ENCODE measurements around the gene SGMS1. TPM values are rescaled to one million over a fixed set of nuclear protein-coding genes. Genes with fewer than 3 reads are reported as not detected.
"Not testable (repeated sequence)": the region's sequence is repeated elsewhere in the genome, so short reads cannot be mapped to it uniquely, and the experiment has no call there.

SGMS1 gene
- total RNA-seq, 1 donor from 2014 or later, result 54.7 TPM

DNA sequence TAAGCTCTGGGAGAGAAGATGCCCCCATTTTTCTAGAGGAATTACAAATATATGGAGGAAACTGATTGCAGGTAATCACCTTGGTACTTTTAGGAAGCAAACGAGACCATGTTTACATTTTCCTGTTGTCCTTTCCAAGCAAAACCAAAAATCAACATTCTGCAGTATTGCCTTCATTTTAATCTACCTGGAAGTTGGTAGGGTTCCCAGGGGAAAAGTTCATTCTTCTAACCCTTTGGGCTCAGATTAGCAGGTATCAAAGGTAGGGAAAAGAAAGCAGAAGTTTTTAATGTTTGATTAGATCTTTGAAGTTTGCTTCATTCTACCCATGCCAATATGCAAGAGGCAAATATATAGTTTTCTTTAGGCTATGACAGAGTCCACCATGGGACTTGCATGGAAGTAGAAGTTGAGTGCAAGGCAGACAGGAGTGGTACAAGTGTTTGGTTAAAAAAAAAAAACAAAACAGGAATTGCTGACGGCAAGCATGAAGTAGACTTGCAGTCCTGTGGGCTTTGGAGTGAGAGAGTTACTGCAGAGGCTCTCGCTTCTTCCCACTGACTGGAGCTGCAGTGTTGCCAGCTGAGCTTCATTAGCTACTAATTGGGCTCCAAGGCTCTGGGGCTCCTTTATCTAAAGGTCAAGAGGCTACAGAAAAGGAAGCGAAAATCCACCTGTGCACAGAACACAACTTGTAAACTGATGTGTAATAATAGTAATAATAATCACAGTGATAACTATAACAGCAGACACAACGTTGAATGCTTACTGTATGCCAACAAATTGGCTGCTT, 343.5 kb downstream of the SGMS1 start:
- ATAC-seq, result no peak
- no peak for DNase-seq (ENCODE audit: low spot score)
- intact Hi-C loops (cut with DNase I), result no loop called here

DNA sequence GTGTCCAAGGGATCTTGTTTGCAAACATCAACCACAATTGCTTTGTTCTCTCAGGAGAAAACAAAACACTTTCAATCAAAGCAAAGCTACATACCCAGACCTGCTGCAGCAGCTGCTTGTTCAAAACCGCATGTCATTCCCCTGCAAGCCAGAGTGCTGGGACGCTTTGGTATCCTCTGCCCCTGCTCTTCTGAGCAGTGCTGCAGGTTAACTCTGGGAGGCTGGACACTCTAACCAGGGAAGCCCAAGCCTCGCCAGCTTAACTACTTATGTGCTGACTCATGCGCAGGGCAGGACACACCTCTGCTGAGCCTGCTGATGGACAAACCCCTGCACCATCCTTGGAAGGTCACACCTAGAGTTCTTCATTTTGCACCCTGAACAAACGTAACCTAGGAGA, 344.3 kb downstream of the SGMS1 start:
- ATAC-seq (no peak), DNase-seq (ENCODE audit: low spot score) (no peak)
- intact Hi-C loops (cut with DNase I), result no loop called here

- DNase-seq (ENCODE audit: low spot score), result peak; percentile 69
- no peak for ATAC-seq
- intact Hi-C loops (cut with DNase I), result no loop called here
Measured at GRCh38 chr10:50275650-50276235, 348.0 kb downstream of the SGMS1 start.

DNA sequence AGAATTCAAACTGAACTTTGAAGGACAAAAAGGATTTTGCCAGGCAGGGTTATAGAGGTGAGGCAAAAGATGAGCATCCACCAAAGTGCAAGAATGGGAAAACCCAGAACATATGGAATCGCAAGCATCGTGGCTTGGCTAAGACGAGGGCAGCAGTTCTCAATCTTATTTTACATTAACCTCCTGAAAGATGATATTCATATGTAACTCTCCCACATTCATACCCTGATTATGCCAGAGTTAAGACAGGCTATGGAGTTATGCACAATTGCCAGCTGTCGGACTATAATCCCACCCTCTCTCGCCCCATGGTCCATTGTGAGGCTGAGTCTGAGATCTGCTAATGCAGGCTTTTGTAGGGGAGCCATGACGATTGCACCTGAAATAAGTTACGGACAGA, 351.2 kb downstream of the SGMS1 start:
- DNase-seq (ENCODE audit: low spot score) (no peak), ATAC-seq (no peak)
- intact Hi-C loops (cut with DNase I), result no loop called here

GRCh38 chr10:50271564-50272250, 352.0 kb downstream of the SGMS1 start:
- intact Hi-C loops (cut with DNase I), result no loop called here
- DNase-seq (ENCODE audit: low spot score), result no peak
- ATAC-seq, result no peak

- DNase-seq (ENCODE audit: low spot score); ATAC-seq; intact Hi-C loops (cut with DNase I): not testable (repeated sequence)
Measured at GRCh38 chr10:50267877-50268276, 355.9 kb downstream of the SGMS1 start.

DNA sequence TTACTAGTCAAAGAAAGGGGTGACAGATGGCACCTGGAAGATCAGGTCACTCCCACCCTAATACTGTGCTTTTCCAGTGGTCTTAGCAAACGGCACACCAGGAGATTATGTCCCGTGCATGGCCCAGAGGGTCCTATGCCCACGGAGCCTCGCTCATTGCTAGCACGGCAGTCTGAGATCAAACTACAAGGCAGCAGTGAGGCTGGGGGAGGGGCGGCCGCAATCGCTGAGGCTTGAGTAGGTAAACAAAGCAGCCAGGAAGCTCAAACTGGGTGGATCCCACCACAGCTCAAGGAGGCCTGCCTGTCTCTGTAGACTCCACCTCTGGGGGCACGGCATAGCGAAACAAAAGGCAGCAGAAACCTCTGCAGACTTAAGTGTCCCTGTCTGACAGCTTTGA, 361.1 kb downstream of the SGMS1 start:
- DNase-seq (ENCODE audit: low spot score); ATAC-seq; intact Hi-C loops (cut with DNase I): not testable (repeated sequence)

- DNase-seq (ENCODE audit: low spot score), result no peak
- no peak for ATAC-seq
- intact Hi-C loops (cut with DNase I), result no loop called here
Measured at GRCh38 chr10:50260791-50261281, 362.9 kb downstream of the SGMS1 start.

Other genes starting within 250 kb of the SGMS1 start
- 2.3 TPM for gene ASAH2B, start 116.0 kb upstream of the SGMS1 start, total RNA-seq

Data from sciatic nerve (tissue), 2 donors.